Epithelial cell of proximal tubule (primary cell): ENCODE measurements around the gene VAV3. TPM values are rescaled to one million over a fixed set of nuclear protein-coding genes. Genes with fewer than 3 reads are reported as not detected.

Source experiments
- DNase-seq: peaks from one replicate; pipeline ENCODE4 v3.0.0-alpha.2; 2011; ENCODE audit warnings: low read depth
- H3K4me3 ChIP-seq: 2 replicates; pipeline ENCODE4 v1.5.1; 2011; ENCODE audit warnings: low read depth, mild to moderate bottlenecking, low read length
- CTCF ChIP-seq: conservative IDR thresholded peaks from 2 replicates; pipeline ENCODE4 v1.5.1; 2012; ENCODE audit warnings: low read depth, mild to moderate bottlenecking, low read length
- total RNA-seq: library from RNA; depleted of rRNA; stranded (reverse); fragments of >200 nt; gene quantifications from 2 replicates; pipeline ENCODE4 v1.2.3, GENCODE V29; 2015

The VAV3 gene
- total RNA-seq, 1 donor from 2014 or later: 9.7 TPM

- no peak for DNase-seq
- TF ChIP-seq CTCF: no peak
- H3K4me3 ChIP-seq: no peak overlapping the region
Measured at GRCh38 chr1:107821340-107821739, 143.6 kb downstream of the VAV3 start.

- no peak overlapping the region for H3K4me3 ChIP-seq
- no peak for TF ChIP-seq CTCF
- DNase-seq: peak; percentile 39
Measured at GRCh38 chr1:107820801-107821200, 144.2 kb downstream of the VAV3 start.

- H3K4me3 ChIP-seq: no peak overlapping the region
- DNase-seq: no peak
- no peak for TF ChIP-seq CTCF
Measured at GRCh38 chr1:107817935-107818334, 147.0 kb downstream of the VAV3 start.

- no peak for TF ChIP-seq CTCF
- DNase-seq: no peak
- H3K4me3 ChIP-seq: no peak overlapping the region
Measured at GRCh38 chr1:107817206-107817605, 147.8 kb downstream of the VAV3 start.

- no peak for DNase-seq
- no peak for TF ChIP-seq CTCF
- no peak overlapping the region for H3K4me3 ChIP-seq
Measured at GRCh38 chr1:107810291-107810951, 154.6 kb downstream of the VAV3 start.

GRCh38 chr1:107807855-107808254 is 157.1 kb downstream of the VAV3 start:
- no peak overlapping the region for H3K4me3 ChIP-seq
- DNase-seq: no peak
- no peak for TF ChIP-seq CTCF

GRCh38 chr1:107807405-107807804 is 157.6 kb downstream of the VAV3 start:
- no peak for DNase-seq
- H3K4me3 ChIP-seq: no peak overlapping the region
- TF ChIP-seq CTCF: no peak
